Right renal cortex interstitium (tissue), 3 donors: ENCODE measurements around the gene CDKN2B-AS1. TPM values are rescaled to one million over a fixed set of nuclear protein-coding genes. Genes with fewer than 3 reads are reported as not detected.

Experiments used
- DNase-seq, 3 donors: peaks; one replicate each; pipeline ENCODE4 v3.0.0-alpha.2; 2013; ENCODE audit warnings: low read depth in 3 of 3, low spot score in 2 of 3
- polyA plus RNA-seq, 3 donors: library from polyadenylated mRNA; unstranded; fragments of 120-200 nt; gene quantifications; one replicate each; pipeline ENCODE4 v1.2.1, GENCODE V29; 2013; ENCODE audit not compliant: insufficient read length in 3 of 3

CDKN2B-AS1 gene
- polyA plus RNA-seq, 3 donors, result 0.10 to 0.14 TPM; not detected in 1

GRCh38 chr9:22147813-22148527 is 153.4 kb downstream of the CDKN2B-AS1 start:
- no peak for DNase-seq

GRCh38 chr9:22148528-22148875 is 153.9 kb downstream of the CDKN2B-AS1 start:
- no peak for DNase-seq

GRCh38 chr9:22148876-22149637 is 154.5 kb downstream of the CDKN2B-AS1 start:
- no peak for DNase-seq

GRCh38 chr9:22154064-22154463 is 159.5 kb downstream of the CDKN2B-AS1 start:
- no peak for DNase-seq

GRCh38 chr9:22156586-22156985 is 162.0 kb downstream of the CDKN2B-AS1 start:
- no peak for DNase-seq

- no peak for DNase-seq
These were observed 162.7 kb downstream of the CDKN2B-AS1 start for GRCh38 chr9:22157276-22157675.

GRCh38 chr9:22157828-22158227 is 163.2 kb downstream of the CDKN2B-AS1 start:
- DNase-seq, result no peak

GRCh38 chr9:22158271-22158670 is 163.7 kb downstream of the CDKN2B-AS1 start:
- no peak for DNase-seq

- DNase-seq, result no peak
These were observed 164.3 kb downstream of the CDKN2B-AS1 start for GRCh38 chr9:22158927-22159346.

GRCh38 chr9:22159586-22159985 is 165.0 kb downstream of the CDKN2B-AS1 start:
- no peak for DNase-seq

GRCh38 chr9:22160221-22160620 is 165.6 kb downstream of the CDKN2B-AS1 start:
- DNase-seq, result no peak

GRCh38 chr9:22165144-22165543 is 170.6 kb downstream of the CDKN2B-AS1 start:
- DNase-seq, result no peak

GRCh38 chr9:22169243-22169642 is 174.7 kb downstream of the CDKN2B-AS1 start:
- no peak for DNase-seq

GRCh38 chr9:22169727-22170503 is 175.3 kb downstream of the CDKN2B-AS1 start:
- no peak for DNase-seq

Other genes with a start within 250 kb of the CDKN2B-AS1 start
- gene MTAP, start 192.2 kb upstream of the CDKN2B-AS1 start, polyA plus RNA-seq, result 10 to 100 TPM; 38.6 to 44.2 (median 42.7) TPM
- gene CDKN2A, start 399 bp upstream of the CDKN2B-AS1 start, polyA plus RNA-seq, result not detected
- gene CDKN2B, start 14.5 kb downstream of the CDKN2B-AS1 start, polyA plus RNA-seq, result under 1 TPM; 0.12 to 0.23 (median 0.19) TPM